Mucosa of descending colon (tissue), 3 donors: ENCODE results near the gene PTBP3. TPM values are rescaled to one million over a fixed set of nuclear protein-coding genes. Genes with fewer than 3 reads are reported as not detected.

Experiments used
- ATAC-seq: fragments of 200-7000 bp; cut with Tn5 transposase; one replicate; pipeline ENCODE4 v1.9.1; 2020; ENCODE audit warnings: mild to moderate bottlenecking, moderate library complexity
- DNase-seq, 3 donors: peaks; one replicate each; pipeline ENCODE4 v3.0.0-alpha.2; 2020
- H3K36me3 ChIP-seq: fragments of 200-600 bp; one replicate; pipeline ENCODE4 v1.8.0; 2021; ENCODE audit warnings: low read depth, mild to moderate bottlenecking
- H3K4me1 ChIP-seq: fragments of 200-600 bp; one replicate; pipeline ENCODE4 v1.8.0; 2021; ENCODE audit warnings: low read depth, mild to moderate bottlenecking
- H3K4me3 ChIP-seq: fragments of 200-600 bp; one replicate; pipeline ENCODE4 v1.8.0; 2021; ENCODE audit warnings: mild to moderate bottlenecking
- H3K9me3 ChIP-seq: fragments of 200-600 bp; one replicate; pipeline ENCODE4 v1.8.0; 2021; ENCODE audit warnings: mild to moderate bottlenecking
- intact Hi-C, 2 donors: fragments of 100-400 bp; cut with DNase I in 1 of 2; cut with micrococcal nuclease in 1 of 2; formaldehyde crosslinking; loops; one replicate each; pipeline versions ENCODE4 v1.11.0 to v1.11.1; 2022; cut with DNase I, micrococcal nuclease
- total RNA-seq, 3 donors: library from RNA; stranded (reverse); fragmentation: NEBNext Ultra II Directional in 2 of 3; extraction: Animal tissue kit (Norgen Biotek cat#: 25700) in 2 of 3; gene quantifications; one replicate each; pipeline versions ENCODE4 v1.2.1 to v1.2.4, GENCODE V29; 2021 to 2023
- TF ChIP-seq, protein P1 (sequence below): fragments of 200-600 bp; IDR thresholded peaks from one replicate; pipeline ENCODE4 v1.8.0; 2022; ENCODE audit warnings: antibody characterized with exemption, mild to moderate bottlenecking
- donor health status: DM: no; HTN: no; CAD: no; lungs with moderate emphysema.
- donor health status: DM: no; HTN: no; CAD: no.
- donor health status: DM: no; HTN: yes; CAD: no.

PTBP3 gene
- total RNA-seq, 3 donors from 2014 or later, result 69.3 to 132 (median 125) TPM

DNA sequence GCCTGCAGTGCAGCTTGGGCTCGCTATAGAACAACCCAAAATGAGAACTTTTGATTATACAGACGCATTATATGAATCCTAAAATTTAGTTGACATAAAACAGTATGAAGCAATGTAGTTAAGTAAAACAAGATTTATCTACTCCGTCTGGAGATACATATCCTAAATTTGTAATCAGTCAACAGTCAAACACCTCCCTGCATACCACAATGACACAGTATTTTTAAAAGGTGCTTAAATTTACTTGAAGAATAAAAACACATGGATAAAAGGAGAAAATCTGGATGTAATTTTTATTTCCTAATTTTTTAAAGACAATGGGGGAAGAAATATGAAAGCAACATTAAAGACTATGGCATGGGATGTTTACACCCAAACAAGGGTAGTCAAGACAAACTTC is 70.8 kb downstream of the PTBP3 start:
- H3K9me3 ChIP-seq, result no peaks in the 10 kb centered on the region
- no peak overlapping the region for H3K4me3 ChIP-seq
- TF ChIP-seq, protein P1, sequence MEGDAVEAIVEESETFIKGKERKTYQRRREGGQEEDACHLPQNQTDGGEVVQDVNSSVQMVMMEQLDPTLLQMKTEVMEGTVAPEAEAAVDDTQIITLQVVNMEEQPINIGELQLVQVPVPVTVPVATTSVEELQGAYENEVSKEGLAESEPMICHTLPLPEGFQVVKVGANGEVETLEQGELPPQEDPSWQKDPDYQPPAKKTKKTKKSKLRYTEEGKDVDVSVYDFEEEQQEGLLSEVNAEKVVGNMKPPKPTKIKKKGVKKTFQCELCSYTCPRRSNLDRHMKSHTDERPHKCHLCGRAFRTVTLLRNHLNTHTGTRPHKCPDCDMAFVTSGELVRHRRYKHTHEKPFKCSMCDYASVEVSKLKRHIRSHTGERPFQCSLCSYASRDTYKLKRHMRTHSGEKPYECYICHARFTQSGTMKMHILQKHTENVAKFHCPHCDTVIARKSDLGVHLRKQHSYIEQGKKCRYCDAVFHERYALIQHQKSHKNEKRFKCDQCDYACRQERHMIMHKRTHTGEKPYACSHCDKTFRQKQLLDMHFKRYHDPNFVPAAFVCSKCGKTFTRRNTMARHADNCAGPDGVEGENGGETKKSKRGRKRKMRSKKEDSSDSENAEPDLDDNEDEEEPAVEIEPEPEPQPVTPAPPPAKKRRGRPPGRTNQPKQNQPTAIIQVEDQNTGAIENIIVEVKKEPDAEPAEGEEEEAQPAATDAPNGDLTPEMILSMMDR, result no peak
- H3K4me1 ChIP-seq, result no peaks in the 10 kb centered on the region
- intact Hi-C loops, result no loop called here
- ATAC-seq (no peak), DNase-seq (no peak)
- H3K36me3 ChIP-seq, result no peaks in the 10 kb centered on the region

DNA sequence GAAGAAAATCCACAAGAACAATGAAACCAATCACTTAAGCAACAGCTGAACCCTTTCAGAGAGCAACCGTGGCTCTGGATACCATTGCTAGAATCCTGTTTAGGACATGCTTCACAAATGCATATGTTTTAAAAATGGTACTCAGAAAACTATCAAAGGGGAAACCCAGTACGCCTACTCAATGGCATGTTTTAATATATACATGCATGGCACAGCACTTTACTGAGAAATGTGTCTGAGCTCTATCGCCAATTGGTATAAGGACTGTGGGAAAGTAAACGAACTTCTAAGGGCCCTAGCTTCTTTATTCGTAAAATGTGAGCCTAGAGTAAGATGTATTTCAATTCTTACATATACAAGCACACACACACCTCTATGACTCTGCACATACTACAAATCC is 72.3 kb downstream of the PTBP3 start:
- Histone ChIP-seq H3K4me1 (no peaks in the 10 kb centered on the region), H3K4me3 (no peak overlapping the region), H3K36me3 (no peaks in the 10 kb centered on the region), H3K9me3 (no peaks in the 10 kb centered on the region)
- ATAC-seq, result no peak
- DNase-seq, result no peak
- intact Hi-C loops, result no loop called here
- TF ChIP-seq, protein P1, result no peak

DNA sequence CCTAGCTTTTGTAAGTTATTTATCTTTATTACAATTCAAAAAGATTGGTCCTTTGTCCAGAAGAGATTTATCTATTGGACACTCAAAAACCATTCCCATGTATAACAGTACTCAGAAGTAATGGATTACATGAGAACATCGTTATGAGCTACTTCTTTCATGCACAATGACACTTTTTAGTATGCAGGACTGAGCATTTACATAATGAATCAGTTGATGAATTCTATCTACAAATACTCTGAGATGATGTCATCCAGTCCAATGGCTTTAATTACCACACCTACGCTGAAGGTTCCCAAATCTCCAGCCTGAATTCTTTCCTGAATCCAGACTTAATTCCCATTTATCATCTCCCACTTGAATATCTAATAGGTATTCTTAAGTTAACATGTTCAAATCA is 75.3 kb downstream of the PTBP3 start:
- TF ChIP-seq, protein P1, result no peak
- ATAC-seq (no peak), DNase-seq (no peak)
- no peaks in the 10 kb centered on the region for H3K9me3 ChIP-seq
- H3K4me3 ChIP-seq, result no peak overlapping the region
- H3K4me1 ChIP-seq, result no peaks in the 10 kb centered on the region
- H3K36me3 ChIP-seq, result no peaks in the 10 kb centered on the region
- intact Hi-C loops, result no loop called here

DNA sequence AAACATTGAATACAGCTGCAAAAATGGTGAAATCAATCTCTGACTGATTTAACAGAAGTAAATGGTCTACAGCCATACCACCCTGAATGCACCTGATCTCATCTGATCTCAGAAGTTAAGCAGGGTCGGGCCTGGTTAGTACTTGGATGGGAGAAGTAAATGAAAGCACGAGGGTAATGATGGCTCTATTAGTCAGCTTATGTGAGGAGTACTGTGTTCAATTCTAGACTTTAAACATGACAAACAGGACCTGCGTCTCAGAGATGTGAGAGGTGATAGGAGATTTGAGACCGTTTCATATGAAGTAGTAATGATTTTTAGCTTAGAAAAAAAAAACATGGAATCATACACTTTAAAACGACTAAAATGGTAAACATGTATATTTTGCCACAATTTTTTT is 81.2 kb downstream of the PTBP3 start:
- DNase-seq (no peak), ATAC-seq (no peak)
- TF ChIP-seq, protein P1, result no peak
- intact Hi-C loops, result no loop called here
- H3K9me3 ChIP-seq, result no peaks in the 10 kb centered on the region
- H3K36me3 ChIP-seq, result no peaks in the 10 kb centered on the region
- H3K4me1 ChIP-seq, result no peaks in the 10 kb centered on the region
- H3K4me3 ChIP-seq, result no peak overlapping the region

DNA sequence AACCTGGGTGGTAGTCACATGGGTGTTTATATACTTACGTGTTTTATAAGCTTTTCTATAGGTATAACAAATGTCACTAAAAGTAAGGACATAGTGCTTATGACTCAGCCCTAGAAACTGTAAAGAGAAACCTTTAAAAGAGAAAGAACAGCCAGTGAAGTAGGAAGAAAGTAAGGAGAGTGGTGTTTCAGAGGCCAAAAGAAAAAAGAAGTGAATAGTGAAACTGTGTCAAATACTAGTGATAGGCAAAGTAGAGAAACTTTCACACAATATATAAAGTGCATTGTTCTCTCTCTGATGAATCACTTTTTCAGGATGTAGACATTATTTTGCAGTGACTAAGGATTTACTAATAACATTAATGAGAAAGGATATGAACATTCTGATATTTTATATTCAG is 84.1 kb downstream of the PTBP3 start:
- peak; percentile 87 for ATAC-seq
- H3K9me3 ChIP-seq, result no peaks in the 10 kb centered on the region
- TF ChIP-seq, protein P1, result no peak

DNA sequence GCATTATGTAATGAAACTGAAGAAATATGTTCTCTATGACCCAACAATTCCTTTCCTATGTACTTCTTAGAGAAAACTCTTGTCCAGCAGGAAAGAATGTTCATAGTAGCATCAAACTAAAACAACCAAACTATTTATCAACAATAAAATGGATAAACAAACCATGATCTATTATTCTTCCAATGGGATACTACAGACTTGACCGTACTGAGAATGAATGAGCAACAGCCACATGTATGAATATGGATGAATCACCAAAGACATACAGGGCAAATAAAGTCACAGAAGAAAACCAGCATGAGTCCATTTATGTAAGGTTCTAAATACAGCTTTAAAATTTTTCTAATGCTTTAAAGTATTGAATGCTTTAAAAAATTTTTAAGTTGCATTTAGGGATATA is 84.7 kb downstream of the PTBP3 start:
- intact Hi-C loops, result no loop called here
- no peak for ATAC-seq

More for the DNA sequence above, 84.1 kb downstream of the PTBP3 start:
- H3K4me1 ChIP-seq, result no peaks in the 10 kb centered on the region
- intact Hi-C loops, result no loop called here
- H3K36me3 ChIP-seq, result no peaks in the 10 kb centered on the region
- H3K4me3 ChIP-seq, result no peak overlapping the region
- no peak for DNase-seq

More for the DNA sequence above, 84.7 kb downstream of the PTBP3 start:
- no peaks in the 10 kb centered on the region for H3K4me1 ChIP-seq
- no peak for DNase-seq
- H3K36me3 ChIP-seq, result no peaks in the 10 kb centered on the region
- no peak overlapping the region for H3K4me3 ChIP-seq
- no peaks in the 10 kb centered on the region for H3K9me3 ChIP-seq
- TF ChIP-seq, protein P1, result no peak
